NCI-H460 (cell line): ENCODE measurements around the gene PLEKHG3. TPM values are rescaled to one million over a fixed set of nuclear protein-coding genes. Genes with fewer than 3 reads are reported as not detected.

Source experiments
- DNase-seq: peaks from one replicate; pipeline ENCODE4 v3.0.0-alpha.2; 2016; ENCODE audit warnings: low read depth; ENCODE audit errors: extremely low read depth
- total RNA-seq: library from RNA; depleted of rRNA; stranded (reverse); fragments of >200 nt; shearing (Covaris generic); gene quantifications from 2 replicates; pipeline ENCODE4 v1.2.3, GENCODE V29; 2014

Gene PLEKHG3
- total RNA-seq, 1 experiment from 2014 or later: 20.6 TPM

DNA sequence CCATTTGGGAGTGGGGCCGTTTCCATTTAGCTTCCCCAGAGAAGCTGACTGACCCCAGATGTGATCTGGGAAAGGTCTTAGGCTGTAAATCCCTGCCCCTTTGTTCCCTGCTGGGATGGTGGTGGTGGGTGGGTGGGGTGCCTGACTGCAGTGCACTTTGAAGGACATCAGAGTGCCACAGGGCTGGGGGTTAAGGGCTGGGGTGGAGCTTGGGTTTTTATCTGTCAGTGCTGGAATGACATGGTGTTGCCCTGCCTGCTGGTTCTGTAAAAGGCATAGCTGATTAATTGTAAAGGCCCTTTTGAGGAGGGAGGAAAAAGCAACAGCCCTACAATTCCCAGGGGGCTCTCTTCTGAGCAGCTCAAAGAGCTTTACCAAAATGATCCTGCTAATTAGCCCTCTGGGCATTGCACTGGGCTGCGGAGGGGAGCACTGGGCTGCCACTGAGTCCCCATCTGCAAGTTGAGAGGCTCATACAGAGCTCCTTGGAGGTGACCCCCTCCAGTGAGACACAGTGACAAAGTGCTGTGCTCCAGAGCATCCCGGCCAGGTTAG is 21.1 kb downstream of the PLEKHG3 start:
- no peak for DNase-seq

GRCh38 chr14:64725879-64726584 is 21.8 kb downstream of the PLEKHG3 start:
- no peak for DNase-seq

DNA sequence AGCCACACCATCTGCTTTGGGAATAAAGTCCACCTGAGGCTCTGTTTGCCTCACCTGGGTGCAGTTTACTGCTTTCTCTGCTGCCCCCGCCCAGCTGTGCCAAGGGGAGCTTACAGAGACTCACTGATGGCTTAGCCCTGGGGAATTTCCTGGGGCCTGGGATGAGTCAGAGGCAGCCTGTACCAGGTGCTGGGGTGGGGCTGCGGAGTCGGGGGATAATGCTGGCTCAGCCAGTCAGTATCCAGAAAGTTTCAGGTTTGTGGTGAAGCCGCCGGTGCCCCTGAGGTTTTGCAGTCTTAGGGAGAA is 22.3 kb downstream of the PLEKHG3 start:
- DNase-seq: no peak

GRCh38 chr14:64727551-64728071 is 23.4 kb downstream of the PLEKHG3 start:
- no peak for DNase-seq

- DNase-seq: no peak
These were observed 23.9 kb downstream of the PLEKHG3 start for GRCh38 chr14:64728106-64728505.

DNA sequence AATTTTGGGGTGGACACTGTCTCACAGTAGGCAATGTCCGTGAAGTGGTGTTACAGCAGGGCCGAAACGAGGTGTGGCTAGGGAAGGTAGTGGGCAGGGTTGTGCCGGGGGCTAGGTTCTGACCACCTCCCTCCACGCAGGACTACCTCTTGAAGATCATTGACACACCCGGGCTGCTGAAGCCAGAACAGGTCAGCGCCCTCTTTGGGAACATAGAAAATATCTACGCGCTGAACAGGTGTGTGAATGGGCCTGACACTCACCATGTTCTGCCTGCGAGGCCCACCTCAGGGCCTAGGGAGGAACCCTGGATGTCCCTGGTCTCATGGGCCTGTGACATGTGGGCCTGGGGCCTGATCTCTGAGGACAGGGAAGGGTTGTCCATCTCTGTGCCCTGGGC is 24.6 kb downstream of the PLEKHG3 start:
- no peak for DNase-seq

GRCh38 chr14:64729386-64730060 is 25.3 kb downstream of the PLEKHG3 start:
- no peak for DNase-seq

DNA sequence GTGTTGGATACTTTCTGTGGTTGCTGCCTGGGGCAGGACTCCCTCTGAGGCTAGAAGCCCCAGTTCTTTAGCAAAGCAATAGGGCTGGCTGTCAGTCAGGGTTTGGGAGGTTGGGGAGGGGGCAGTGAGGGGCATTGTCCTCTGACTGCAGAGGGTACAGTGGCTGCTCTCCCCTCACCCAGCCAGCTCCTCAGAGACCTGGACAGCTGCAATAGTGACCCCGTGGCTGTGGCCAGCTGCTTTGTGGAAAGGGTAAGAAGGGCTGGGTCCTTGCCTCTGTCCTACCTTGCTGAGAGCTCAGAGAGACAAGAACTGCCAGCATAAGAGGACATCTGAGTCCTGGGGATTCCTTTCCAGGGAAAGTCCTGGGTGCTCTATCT is 25.8 kb downstream of the PLEKHG3 start:
- no peak for DNase-seq

DNA sequence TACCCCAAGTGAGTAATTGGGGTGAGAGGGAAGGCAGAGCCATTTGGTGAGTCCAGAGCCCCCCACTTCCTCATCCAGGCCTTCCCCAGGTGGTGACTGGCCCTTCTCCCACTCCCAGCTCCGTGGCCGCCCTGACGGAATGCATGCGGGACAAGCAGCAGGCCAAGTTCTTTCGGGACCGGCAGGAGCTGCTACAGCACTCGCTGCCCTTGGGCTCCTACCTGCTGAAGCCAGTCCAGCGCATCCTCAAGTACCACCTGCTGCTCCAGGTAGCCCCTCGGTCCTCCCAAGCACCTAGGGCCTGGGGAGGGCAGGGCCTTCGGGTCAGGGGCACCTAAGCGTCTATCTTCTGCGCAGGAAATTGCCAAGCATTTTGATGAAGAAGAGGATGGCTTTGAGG is 26.5 kb downstream of the PLEKHG3 start:
- no peak for DNase-seq

DNA sequence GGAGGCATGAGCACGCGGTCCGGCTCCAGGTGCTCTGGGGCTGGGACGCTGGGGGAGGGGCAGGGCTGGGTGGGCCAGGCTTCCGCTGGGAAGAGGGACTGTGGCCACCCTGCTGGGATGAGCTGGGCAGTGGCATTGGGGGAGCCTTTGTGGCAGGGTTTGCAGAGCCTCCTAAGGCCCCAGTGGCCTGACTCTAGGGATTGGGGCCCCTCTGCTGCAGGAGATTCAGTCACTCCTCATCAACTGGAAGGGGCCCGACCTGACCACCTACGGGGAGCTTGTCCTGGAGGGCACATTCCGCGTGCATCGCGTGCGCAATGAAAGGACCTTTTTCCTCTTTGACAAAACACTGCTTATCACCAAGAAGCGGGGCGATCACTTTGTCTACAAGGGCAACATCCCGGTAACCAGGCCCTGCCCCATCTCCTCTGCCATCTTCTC is 26.9 kb downstream of the PLEKHG3 start:
- DNase-seq: no peak

GRCh38 chr14:64732066-64732465 is 27.8 kb downstream of the PLEKHG3 start:
- DNase-seq: no peak

DNA sequence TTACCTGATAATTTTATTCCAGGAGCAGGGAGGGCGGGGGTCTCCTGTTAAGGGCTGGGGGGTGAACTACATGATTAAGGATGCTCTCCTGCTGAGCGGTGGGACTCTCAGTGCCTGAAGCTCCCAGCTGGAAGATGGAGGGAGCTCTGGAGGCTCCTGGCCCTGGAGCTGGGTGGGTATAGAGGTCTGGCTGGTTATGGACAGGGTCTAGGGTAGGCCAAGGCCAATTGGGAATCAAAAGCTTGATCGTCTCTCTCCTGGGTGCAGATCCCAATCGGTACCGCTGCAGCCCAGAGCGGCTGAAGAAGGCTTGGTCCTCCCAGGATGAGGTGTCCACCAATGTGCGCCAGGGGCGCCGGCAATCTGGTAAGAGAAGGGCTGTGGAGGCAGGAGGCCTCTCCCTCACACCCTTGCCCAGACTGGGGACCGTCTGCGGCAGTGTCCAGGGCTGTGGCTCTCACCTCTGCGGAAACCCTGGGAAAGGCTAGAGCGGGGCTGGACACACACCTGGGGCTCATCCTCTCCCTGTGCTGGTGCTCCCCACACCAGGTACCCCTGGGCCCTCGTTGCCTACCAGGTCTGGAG is 28.4 kb downstream of the PLEKHG3 start:
- no peak for DNase-seq

DNA sequence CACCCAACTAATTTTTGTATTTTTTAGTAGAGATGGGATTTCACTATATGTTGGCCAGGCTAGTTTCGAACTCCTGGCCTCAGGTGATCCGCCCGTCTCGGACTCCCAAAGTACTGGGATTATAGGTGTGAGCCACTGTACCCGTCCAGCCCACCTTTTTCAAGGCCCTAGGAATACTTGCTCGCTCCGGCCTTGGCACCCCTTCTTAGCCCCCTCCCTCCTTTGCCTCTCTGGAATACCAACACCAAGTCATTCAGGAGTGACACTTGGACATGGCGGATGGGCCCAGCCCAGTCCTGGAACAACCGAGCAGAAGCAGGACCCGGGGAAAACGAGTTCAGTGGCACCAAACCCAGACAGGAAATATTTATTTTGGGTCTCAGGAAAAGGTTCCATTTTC is 29.1 kb downstream of the PLEKHG3 start:
- DNase-seq: no peak

GRCh38 chr14:64733899-64734298 is 29.7 kb downstream of the PLEKHG3 start:
- DNase-seq: no peak

- DNase-seq: no peak
These were observed 30.8 kb downstream of the PLEKHG3 start for GRCh38 chr14:64734990-64735389.

DNA sequence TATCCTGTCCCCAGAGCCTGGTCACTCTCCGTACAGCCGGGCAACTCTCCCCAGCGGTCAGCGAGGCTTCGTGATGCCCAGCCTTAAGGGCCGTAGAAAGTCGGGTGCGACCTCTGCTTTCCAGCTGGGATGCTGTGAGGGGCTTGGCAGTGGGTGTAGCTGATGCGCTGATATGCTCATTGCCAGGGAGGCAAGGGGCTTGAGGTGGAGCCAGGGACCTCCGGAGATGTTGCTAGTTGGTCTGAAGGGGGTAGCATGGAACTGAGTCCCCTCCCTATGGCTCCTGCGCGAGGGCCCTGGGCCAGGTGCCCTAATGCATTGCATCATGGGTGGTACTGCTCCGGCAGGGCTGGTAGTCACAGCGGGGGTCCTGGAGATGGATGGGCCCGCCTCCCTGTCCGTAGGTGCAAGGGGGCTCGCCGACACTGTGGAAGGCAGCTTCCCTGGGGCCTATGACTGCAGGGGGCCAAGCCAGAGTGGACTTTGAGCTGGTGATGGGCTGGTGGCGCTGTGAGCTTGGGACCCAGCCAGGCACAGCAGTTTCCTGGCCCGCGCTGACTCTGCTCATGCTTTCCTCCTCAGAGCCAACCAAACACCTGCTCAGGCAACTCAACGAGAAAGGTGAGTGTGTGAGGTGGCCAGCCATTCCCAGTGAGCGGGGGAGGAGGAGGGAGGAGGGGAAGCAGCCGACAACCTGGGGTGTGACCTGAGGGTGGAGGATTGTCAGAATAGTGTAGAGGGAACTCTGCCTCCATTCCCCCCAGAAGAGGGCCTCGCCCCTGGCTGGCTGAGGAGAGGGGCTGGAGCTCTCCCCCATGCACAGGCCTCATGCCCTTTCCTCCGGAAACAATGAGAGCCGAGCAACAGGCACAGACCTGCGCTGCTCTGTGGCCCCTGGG is 32.3 kb downstream of the PLEKHG3 start:
- no peak for DNase-seq

DNA sequence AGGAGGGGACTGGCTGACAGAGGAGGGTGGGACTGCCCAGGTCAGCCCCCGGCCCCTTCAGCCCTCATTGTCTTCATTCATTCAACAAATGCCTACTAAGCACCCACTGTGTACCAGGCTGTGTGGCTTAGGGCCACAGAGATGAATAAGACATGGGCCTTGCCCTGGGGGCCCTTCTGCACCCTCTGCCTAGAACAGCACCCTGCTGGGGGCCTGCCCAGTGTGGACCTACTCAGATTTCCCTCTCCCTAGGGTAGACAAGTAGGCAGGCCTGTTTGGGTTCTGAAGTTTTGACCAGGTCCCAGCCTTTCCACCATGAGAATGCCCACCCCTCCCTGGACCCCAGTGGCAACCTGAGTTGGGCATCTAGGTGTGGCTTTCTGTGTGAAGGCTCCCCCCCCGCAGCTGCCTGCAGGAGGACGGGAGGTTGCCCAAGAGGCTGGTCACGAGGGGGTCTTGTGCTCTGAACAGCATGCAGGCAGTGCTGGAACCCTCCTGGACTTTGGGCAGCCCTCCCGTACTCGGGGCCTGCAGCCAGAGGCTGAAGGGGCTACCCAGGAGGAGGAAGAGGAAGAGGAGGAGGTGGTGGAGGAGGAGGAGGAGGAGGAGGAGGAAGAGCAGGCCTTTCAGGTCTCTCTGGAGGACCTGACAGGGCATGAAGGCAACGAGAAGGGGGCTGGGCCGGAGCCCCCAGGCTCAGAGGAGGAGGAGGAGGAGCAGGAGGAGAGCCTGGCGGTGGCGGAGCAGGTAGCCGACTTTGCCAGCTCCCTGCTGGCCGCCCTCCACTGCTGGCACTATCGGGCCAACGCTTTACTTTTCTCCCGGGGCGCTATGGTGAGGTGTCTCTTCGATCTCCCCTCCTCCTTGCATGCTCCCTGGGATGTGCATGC is 33.4 kb downstream of the PLEKHG3 start:
- no peak for DNase-seq

DNA sequence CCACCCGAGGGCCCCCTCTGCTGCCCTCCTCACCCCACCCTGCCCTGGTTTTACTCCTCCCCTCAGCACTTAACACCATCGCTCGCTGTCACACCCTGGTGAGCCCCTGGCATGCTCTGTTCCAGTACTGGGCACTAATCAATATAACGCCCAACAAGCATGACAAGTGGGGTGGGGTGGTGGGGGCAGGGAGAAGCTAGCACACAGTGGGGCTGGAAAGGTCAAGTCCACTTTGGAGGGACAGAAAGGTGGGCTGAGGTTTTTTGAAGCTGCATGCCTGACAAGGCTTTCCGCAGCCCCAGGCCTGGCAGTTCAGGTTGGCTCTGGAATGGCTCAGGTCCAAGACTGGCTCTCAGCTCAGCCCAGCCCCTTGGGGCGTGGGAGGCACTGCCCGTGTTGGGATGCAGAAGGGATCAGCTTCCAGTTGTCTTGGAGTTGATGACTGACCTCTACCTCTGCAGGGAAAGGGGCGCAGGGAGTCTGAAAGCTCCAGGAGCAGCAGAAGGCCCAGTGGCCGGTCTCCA is 34.1 kb downstream of the PLEKHG3 start:
- no peak for DNase-seq

GRCh38 chr14:64741200-64741599 is 37.0 kb downstream of the PLEKHG3 start:
- DNase-seq: no peak
